ENCODE measurements around the gene PCNA. TPM values are rescaled to one million over a fixed set of nuclear protein-coding genes. Genes with fewer than 3 reads are reported as not detected.
"Not testable (repeated sequence)": the region's sequence is repeated elsewhere in the genome, so short reads cannot be mapped to it uniquely, and the experiment has no call there.

Gene PCNA
- total and polyA plus RNA-seq, 2 donors (not counting 1 experiment from before 2014, with no cell fraction given): 31.7 to 73.4 TPM

DNA sequence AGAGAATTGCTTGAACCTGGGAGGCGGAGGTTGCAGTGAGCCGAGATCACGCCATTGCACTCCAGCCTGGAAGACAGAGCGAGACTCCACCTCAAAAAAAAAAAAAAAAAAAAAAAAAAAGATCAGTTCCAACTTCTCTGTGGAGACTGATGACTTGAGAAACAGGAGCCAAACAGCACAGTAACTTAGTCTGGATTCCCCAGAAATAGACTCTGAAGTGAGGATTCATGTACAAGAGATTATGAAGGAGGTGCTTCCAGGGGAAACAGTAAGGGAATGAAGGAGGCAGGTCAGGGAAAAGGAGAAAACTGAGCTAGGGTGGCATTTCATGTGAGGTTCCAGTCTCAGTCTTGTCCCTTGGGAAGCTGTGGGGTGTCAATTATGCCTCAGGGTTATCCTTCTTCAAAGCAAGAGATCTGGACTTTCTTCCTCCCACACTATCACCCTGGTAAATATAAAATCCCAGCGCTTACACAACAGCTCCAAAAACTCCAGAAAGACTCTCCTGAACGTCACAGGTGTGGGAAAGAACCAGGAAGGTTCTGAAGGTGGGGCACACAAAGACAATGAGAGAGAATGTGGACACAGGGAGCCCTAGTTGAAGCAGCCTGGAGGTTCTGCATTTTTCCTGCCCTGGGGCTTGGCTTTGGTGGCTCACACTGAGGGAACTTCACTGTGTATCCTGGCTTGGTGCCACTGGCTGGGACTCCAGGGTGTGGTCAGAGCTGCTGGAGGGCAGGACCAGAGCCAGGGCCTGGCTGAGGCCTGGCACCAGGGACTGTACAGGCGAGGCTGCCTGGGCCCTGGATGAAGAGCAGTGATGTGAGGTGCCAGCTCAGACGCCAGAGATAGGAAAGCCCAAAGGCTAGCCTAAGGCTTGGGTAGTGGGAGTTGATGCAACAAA lies 46.8 kb downstream of the PCNA start:
- peaks cover 17% of the 10 kb centered on the region for H3K4me1 Mint-ChIP-seq
- no peak for TF ChIP-seq EZH2 (IDR thresholded peaks at IDR 0.05; ENCODE audit: borderline replicate concordance, insufficient read depth, low read depth, low read length, poor library complexity, severe bottlenecking)
- TF ChIP-seq, protein P1, sequence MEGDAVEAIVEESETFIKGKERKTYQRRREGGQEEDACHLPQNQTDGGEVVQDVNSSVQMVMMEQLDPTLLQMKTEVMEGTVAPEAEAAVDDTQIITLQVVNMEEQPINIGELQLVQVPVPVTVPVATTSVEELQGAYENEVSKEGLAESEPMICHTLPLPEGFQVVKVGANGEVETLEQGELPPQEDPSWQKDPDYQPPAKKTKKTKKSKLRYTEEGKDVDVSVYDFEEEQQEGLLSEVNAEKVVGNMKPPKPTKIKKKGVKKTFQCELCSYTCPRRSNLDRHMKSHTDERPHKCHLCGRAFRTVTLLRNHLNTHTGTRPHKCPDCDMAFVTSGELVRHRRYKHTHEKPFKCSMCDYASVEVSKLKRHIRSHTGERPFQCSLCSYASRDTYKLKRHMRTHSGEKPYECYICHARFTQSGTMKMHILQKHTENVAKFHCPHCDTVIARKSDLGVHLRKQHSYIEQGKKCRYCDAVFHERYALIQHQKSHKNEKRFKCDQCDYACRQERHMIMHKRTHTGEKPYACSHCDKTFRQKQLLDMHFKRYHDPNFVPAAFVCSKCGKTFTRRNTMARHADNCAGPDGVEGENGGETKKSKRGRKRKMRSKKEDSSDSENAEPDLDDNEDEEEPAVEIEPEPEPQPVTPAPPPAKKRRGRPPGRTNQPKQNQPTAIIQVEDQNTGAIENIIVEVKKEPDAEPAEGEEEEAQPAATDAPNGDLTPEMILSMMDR (IDR thresholded peaks at IDR 0.05): no peak
- no peaks in the 10 kb centered on the region for H3K27me3 ChIP-seq (replicated peaks in 1 of 4; ENCODE audit: control extremely low read depth in 1 of 4, control insufficient read depth in 3 of 4, insufficient read depth in 4 of 4, low read length in 3 of 4)
- WGBS (ENCODE audit: insufficient coverage): 93% methylated on average over 4 of the region's 8 CpGs
- no peaks in the 10 kb centered on the region for H3K79me2 ChIP-seq (ENCODE audit: control insufficient read depth, insufficient read depth, low read length)
- no peak overlapping the region for H2AFZ ChIP-seq (ENCODE audit: insufficient read depth, low read depth, low read length, poor library complexity, severe bottlenecking)
- peaks cover 4 to 9% of the 10 kb centered on the region in 2 donors for H3K4me1 ChIP-seq (ENCODE audit: control insufficient read depth in 2 of 2, insufficient read depth in 2 of 2, low read length in 2 of 2)
- no peaks in the 10 kb centered on the region for H3K27me3 Mint-ChIP-seq
- H4K20me1 ChIP-seq (ENCODE audit: control insufficient read depth, insufficient read depth, low read length, poor library complexity, severe bottlenecking): no peaks in the 10 kb centered on the region
- H3K27ac ChIP-seq (ENCODE audit: low read length in 2 of 2): no peak overlapping the region
- no peak overlapping the region for H3K4me3 Mint-ChIP-seq
- ATAC-seq (ENCODE audit: low read depth) (no peak), DNase-seq (no peak)
- ChIA-PET CTCF (interaction anchor here (0.6 to 1.9 kb wide), 3 partner anchors 16 to 117 kb away, joined by 3 to 13 read pairs (median 6); no protein-coding TSS in a partner anchor), POLR2A (no interaction called here)
- no peak overlapping the region for H3K9ac ChIP-seq (ENCODE audit: low read length)
- no peak overlapping the region for H3K4me3 ChIP-seq (ENCODE audit: control extremely low read depth in 1 of 5, extremely low read depth in 1 of 5, insufficient read depth in 1 of 5, low read depth in 2 of 5, low read length in 4 of 5)
- no peak overlapping the region for H3K4me2 ChIP-seq (replicated peaks; ENCODE audit: low read depth, low read length, poor library complexity, severe bottlenecking)
- H3K9me3 Mint-ChIP-seq (ENCODE audit: insufficient read depth): no peaks in the 10 kb centered on the region
- intact Hi-C loops (cut with micrococcal nuclease): no loop called here
- no peaks in the 10 kb centered on the region for H3K9me3 ChIP-seq (ENCODE audit: control extremely low read depth in 1 of 3, control insufficient read depth in 2 of 3, insufficient read depth in 1 of 3, low read length in 2 of 3)
- H3K27ac Mint-ChIP-seq: peak overlapping the region; percentile 32
- no peaks in the 10 kb centered on the region for H3K36me3 ChIP-seq (replicated peaks in 1 of 2; ENCODE audit: control extremely low read depth in 1 of 2, control insufficient read depth in 1 of 2, extremely low read depth in 1 of 2, insufficient read depth in 2 of 2, low read length in 1 of 2)

DNA sequence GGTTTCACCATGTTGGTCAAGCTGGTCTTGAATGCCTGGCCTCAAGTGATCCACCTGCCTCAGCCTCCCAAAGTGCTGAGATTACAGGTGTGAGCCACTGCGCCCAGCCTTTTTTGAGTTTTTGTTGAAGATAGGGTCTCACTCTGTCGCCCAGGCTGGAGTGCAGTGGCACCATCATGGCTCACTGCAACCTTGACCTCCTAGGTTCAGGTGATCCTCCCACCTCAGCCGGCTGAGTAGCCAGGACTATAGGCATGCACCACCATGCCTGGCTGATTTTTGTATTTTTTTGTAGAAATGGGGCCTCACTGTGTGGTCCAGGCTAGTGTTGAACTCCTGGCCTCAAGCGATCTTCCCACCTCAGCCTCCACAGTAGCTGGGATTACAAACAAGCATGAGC lies 47.8 kb downstream of the PCNA start:
- H3K27me3 Mint-ChIP-seq; intact Hi-C loops (cut with micrococcal nuclease); H4K20me1 ChIP-seq (ENCODE audit: control insufficient read depth, insufficient read depth, low read length, poor library complexity, severe bottlenecking); H3K27ac ChIP-seq (ENCODE audit: low read length in 2 of 2); H3K4me2 ChIP-seq (replicated peaks; ENCODE audit: low read depth, low read length, poor library complexity, severe bottlenecking); H3K4me3 ChIP-seq (ENCODE audit: control extremely low read depth in 1 of 5, extremely low read depth in 1 of 5, insufficient read depth in 1 of 5, low read depth in 2 of 5, low read length in 4 of 5); H3K4me1 ChIP-seq (ENCODE audit: control insufficient read depth in 2 of 2, insufficient read depth in 2 of 2, low read length in 2 of 2); H3K27ac Mint-ChIP-seq; DNase-seq; H3K9ac ChIP-seq (ENCODE audit: low read length); H3K79me2 ChIP-seq (ENCODE audit: control insufficient read depth, insufficient read depth, low read length); H3K9me3 ChIP-seq (ENCODE audit: control extremely low read depth in 1 of 3, control insufficient read depth in 2 of 3, insufficient read depth in 1 of 3, low read length in 2 of 3); H3K36me3 ChIP-seq (replicated peaks in 1 of 2; ENCODE audit: control extremely low read depth in 1 of 2, control insufficient read depth in 1 of 2, extremely low read depth in 1 of 2, insufficient read depth in 2 of 2, low read length in 1 of 2); ATAC-seq (ENCODE audit: low read depth); H2AFZ ChIP-seq (ENCODE audit: insufficient read depth, low read depth, low read length, poor library complexity, severe bottlenecking); H3K27me3 ChIP-seq (replicated peaks in 1 of 4; ENCODE audit: control extremely low read depth in 1 of 4, control insufficient read depth in 3 of 4, insufficient read depth in 4 of 4, low read length in 3 of 4); H3K9me3 Mint-ChIP-seq (ENCODE audit: insufficient read depth); H3K4me3 Mint-ChIP-seq: not testable (repeated sequence)
- ChIA-PET CTCF (interaction anchor here (0.6 to 1.5 kb wide), 3 partner anchors 15 to 92 kb away, joined by 3 to 6 read pairs (median 4); no protein-coding TSS in a partner anchor), POLR2A (interaction anchor here (0.5 to 0.7 kb wide), 2 partner anchors 9 to 14 kb away, joined by 3 to 4 read pairs; no protein-coding TSS in a partner anchor)
- H3K4me1 Mint-ChIP-seq: peaks cover 12% of the 10 kb centered on the region
- 93% methylated on average over 3 of the region's 4 CpGs for WGBS (ENCODE audit: insufficient coverage)

Data from B cell (primary cell).